GM10248 (cell line): ENCODE measurements around the gene ZNF135.

Source experiments
- CTCF ChIA-PET: fragments of 300-600 bp; sonication (Branson Sonifier 250); formaldehyde crosslinking; extraction: SDS; loops from one replicate; lab custom pipeline; 2021; ENCODE audit warnings: antibody characterized with exemption; lab: Yijun Ruan, JAX
- POLR2A ChIA-PET: fragments of 350-650 bp; sonication (Branson Sonifier 250); formaldehyde crosslinking; extraction: SDS; loops from one replicate; lab custom pipeline; 2020; ENCODE audit warnings: antibody characterized with exemption; lab: Yijun Ruan, JAX
- DNase-seq: peaks from one replicate; pipeline ENCODE4 v3.0.0; 2012; ENCODE audit errors: extremely low spot score
- CTCF ChIP-seq: IDR thresholded peaks from 2 replicates; pipeline ENCODE4 v1.5.1; 2012; ENCODE audit warnings: mild to moderate bottlenecking, low read depth; ENCODE audit errors: extremely low read depth, missing control alignments, control extremely low read depth

ZNF135 gene

GRCh38 chr19:58088521-58089052, 29.5 kb downstream of the ZNF135 start:
- POLR2A ChIA-PET: no interaction called here
- CTCF ChIA-PET: no interaction called here
- DNase-seq: no peak
- TF ChIP-seq CTCF: no peak

- CTCF ChIA-PET: no interaction called here
- no peak for TF ChIP-seq CTCF
- POLR2A ChIA-PET: no interaction called here
- no peak for DNase-seq
Measured at GRCh38 chr19:58089846-58090245, 30.8 kb downstream of the ZNF135 start.

- DNase-seq: no peak
- POLR2A ChIA-PET: no interaction called here
- CTCF ChIA-PET: no interaction called here
- TF ChIP-seq CTCF: no peak
Measured at GRCh38 chr19:58091251-58091995, 32.3 kb downstream of the ZNF135 start.

GRCh38 chr19:58093071-58093470, 34.0 kb downstream of the ZNF135 start:
- ChIA-PET CTCF (no interaction called here), POLR2A (no interaction called here)
- DNase-seq: no peak
- TF ChIP-seq CTCF: no peak

- DNase-seq: no peak
- ChIA-PET CTCF (no interaction called here), POLR2A (no interaction called here)
- TF ChIP-seq CTCF: no peak
Measured at GRCh38 chr19:58095328-58095727, 36.2 kb downstream of the ZNF135 start.

- ChIA-PET CTCF (no interaction called here), POLR2A (no interaction called here)
- no peak for DNase-seq
- no peak for TF ChIP-seq CTCF
Measured at GRCh38 chr19:58096884-58097283, 37.8 kb downstream of the ZNF135 start.
